H1 (cell line): ENCODE measurements around the gene LDLRAD4. TPM values are rescaled to one million over a fixed set of nuclear protein-coding genes. Genes with fewer than 3 reads are reported as not detected.

Experiments used
- CTCF ChIA-PET: fragments of 300-600 bp; sonication (Branson Sonifier 250); formaldehyde crosslinking; loops from one replicate; lab custom pipeline; 2021; ENCODE audit not compliant: partially characterized antibody; lab: Charles Lee
- POLR2A ChIA-PET: fragments of 300-600 bp; sonication (Branson Sonifier 250); formaldehyde crosslinking; loops from one replicate; lab custom pipeline; 2021; ENCODE audit warnings: inconsistent platforms; ENCODE audit not compliant: partially characterized antibody; lab: Charles Lee
- DNase-seq, 2 experiments: peaks; one replicate each; pipeline versions ENCODE4 v3.0.0 to v3.0.0-alpha.2; 2010 to 2022; ENCODE audit warnings: low spot score in 2 of 2, low read depth in 1 of 2, mixed read lengths in 1 of 2
- FAIRE-seq: peaks from 2 replicates; lab custom pipeline; 2011; peaks lifted over from hg19 to GRCh38; lab: Jason Lieb, UNC
- H2AFZ ChIP-seq: 2 replicates; pipeline ENCODE4 v1.8.1; 2012; ENCODE audit warnings: low read length, inconsistent platforms
- H2AK5ac ChIP-seq: 2 replicates; pipeline ENCODE4 v1.6.1; 2013; ENCODE audit warnings: low read depth, low read length
- H2BK120ac ChIP-seq: replicated peaks from 2 replicates; pipeline ENCODE3; 2013; ENCODE audit warnings: low read depth, low read length, inconsistent platforms
- H2BK12ac ChIP-seq: 2 replicates; pipeline ENCODE4 v1.6.1; 2013; ENCODE audit warnings: low read depth, low read length
- H2BK15ac ChIP-seq: 2 replicates; pipeline ENCODE4 v1.6.1; 2013; ENCODE audit warnings: low read length
- H2BK20ac ChIP-seq: 2 replicates; pipeline ENCODE4 v1.6.1; 2013; ENCODE audit warnings: low read length
- H2BK5ac ChIP-seq: 2 replicates; pipeline ENCODE4 v1.6.1; 2013; ENCODE audit warnings: low read depth, low read length
- H3K14ac ChIP-seq: 2 replicates; pipeline ENCODE4 v1.6.1; 2013; ENCODE audit warnings: inconsistent platforms; ENCODE audit not compliant: insufficient read length
- H3K18ac ChIP-seq: 2 replicates; pipeline ENCODE4 v1.6.1; 2013; ENCODE audit warnings: low read length; ENCODE audit errors: extremely low read depth
- H3K23ac ChIP-seq: 2 replicates; pipeline ENCODE4 v1.6.1; 2013; ENCODE audit warnings: inconsistent platforms; ENCODE audit not compliant: insufficient read length
- H3K23me2 ChIP-seq: 2 replicates; pipeline ENCODE4 v1.6.1; 2013; ENCODE audit warnings: low read depth, low read length
- H3K27ac ChIP-seq: 2 replicates; pipeline ENCODE4 v1.6.1; 2011; ENCODE audit warnings: low read depth, low read length, inconsistent platforms
- H3K27me3 ChIP-seq, 4 experiments: replicated peaks in 1 of 4; 1 replicate in 1 of 4; 2 replicates in 3 of 4; pipeline versions ENCODE4 v1.6.1 to v1.8.1; 2011 to 2013; ENCODE audit warnings: low read length in 3 of 4, mild to moderate bottlenecking in 3 of 4, inconsistent platforms in 2 of 4, mixed read lengths in 2 of 4, moderate library complexity in 1 of 4; ENCODE audit not compliant: control insufficient read depth in 3 of 4, insufficient read depth in 3 of 4; ENCODE audit errors: extremely low read depth in 1 of 4
- H3K36me3 ChIP-seq, 4 experiments: 2 replicates each; pipeline versions ENCODE4 v1.6.1 to v1.8.1; 2011 to 2013; ENCODE audit warnings: mild to moderate bottlenecking in 4 of 4, low read length in 3 of 4, moderate library complexity in 2 of 4, control low read depth in 1 of 4, inconsistent platforms in 1 of 4; ENCODE audit not compliant: insufficient read depth in 4 of 4, control insufficient read depth in 2 of 4
- H3K4ac ChIP-seq: replicated peaks from 2 replicates; pipeline ENCODE3; 2013; ENCODE audit warnings: low read length, low read depth, mixed read lengths, inconsistent platforms; ENCODE audit not compliant: insufficient read length
- H3K4me1 ChIP-seq, 4 experiments: replicated peaks in 1 of 4; 1 replicate in 1 of 4; 2 replicates in 3 of 4; pipeline versions ENCODE4 v1.6.1 to v1.8.1; 2011 to 2013; ENCODE audit warnings: low read length in 3 of 4, inconsistent platforms in 2 of 4, mixed read lengths in 1 of 4; ENCODE audit not compliant: insufficient read depth in 4 of 4, control insufficient read depth in 3 of 4
- H3K4me2 ChIP-seq, 2 experiments: 2 replicates each; pipeline versions ENCODE4 v1.6.1 to v1.8.1; 2011 to 2013; ENCODE audit warnings: low read depth in 2 of 2, low read length in 2 of 2, control low read depth in 1 of 2, inconsistent platforms in 1 of 2, mild to moderate bottlenecking in 1 of 2; ENCODE audit not compliant: insufficient read depth in 1 of 2
- H3K4me3 ChIP-seq, 4 experiments: fragments of 200-600, 300-600 bp in 1 of 4; sonication (generic), shearing (Covaris generic), sonication (Bioruptor Twin) in 1 of 4; 2 replicates each; pipeline versions ENCODE4 v1.5.1 to v1.8.1; 2011 to 2016; ENCODE audit warnings: low read length in 4 of 4, low read depth in 3 of 4, control low read depth in 2 of 4, inconsistent platforms in 2 of 4, mild to moderate bottlenecking in 2 of 4, mixed read lengths in 1 of 4, moderate library complexity in 1 of 4; ENCODE audit not compliant: insufficient read depth in 2 of 4; ENCODE audit errors: extremely low read depth in 1 of 4
- H3K56ac ChIP-seq: replicated peaks from 2 replicates; pipeline ENCODE3; 2013; ENCODE audit warnings: low read depth, mild to moderate bottlenecking, mixed read lengths, low read length, inconsistent platforms; ENCODE audit not compliant: insufficient read length
- H3K79me1 ChIP-seq: 2 replicates; pipeline ENCODE4 v1.6.1; 2013; ENCODE audit warnings: low read depth, low read length, control low read depth
- H3K79me2 ChIP-seq, 2 experiments: 2 replicates each; pipeline versions ENCODE4 v1.6.1 to v1.8.1; 2012 to 2013; ENCODE audit warnings: low read length in 2 of 2, mild to moderate bottlenecking in 2 of 2, inconsistent platforms in 1 of 2; ENCODE audit not compliant: insufficient read depth in 2 of 2, control insufficient read depth in 1 of 2
- H3K9ac ChIP-seq, 4 experiments: replicated peaks in 1 of 4; 1 replicate in 1 of 4; 2 replicates in 3 of 4; pipeline versions ENCODE4 v1.6.1 to v1.8.1; 2011 to 2013; ENCODE audit warnings: low read depth in 3 of 4, low read length in 3 of 4, control low read depth in 2 of 4, mild to moderate bottlenecking in 2 of 4, moderate library complexity in 2 of 4, inconsistent platforms in 1 of 4; ENCODE audit errors: extremely low read depth in 1 of 4
- H3K9me3 ChIP-seq, 2 experiments: 2 replicates each; pipeline versions ENCODE4 v1.6.1 to v1.8.1; 2012 to 2013; ENCODE audit warnings: mild to moderate bottlenecking in 2 of 2, moderate library complexity in 2 of 2, control low read depth in 1 of 2, inconsistent platforms in 1 of 2, low read depth in 1 of 2, low read length in 1 of 2, mixed read lengths in 1 of 2; ENCODE audit not compliant: insufficient read depth in 2 of 2
- H4K20me1 ChIP-seq, 2 experiments: replicated peaks in 1 of 2; 2 replicates each; pipeline versions ENCODE3 to v1.8.1; 2011 to 2013; ENCODE audit warnings: inconsistent platforms in 2 of 2, low read length in 2 of 2, mild to moderate bottlenecking in 1 of 2; ENCODE audit not compliant: insufficient read depth in 2 of 2, control insufficient read depth in 1 of 2
- H4K5ac ChIP-seq: 2 replicates; pipeline ENCODE4 v1.6.1; 2013; ENCODE audit warnings: low read length, low read depth, mixed read lengths, inconsistent platforms; ENCODE audit not compliant: insufficient read length
- H4K8ac ChIP-seq: 2 replicates; pipeline ENCODE4 v1.8.0; 2013; ENCODE audit warnings: mild to moderate bottlenecking, moderate library complexity, low read length, inconsistent platforms; ENCODE audit not compliant: insufficient read depth; ENCODE audit errors: extremely low read depth
- H4K91ac ChIP-seq: replicated peaks from 2 replicates; pipeline ENCODE3; 2013; ENCODE audit warnings: low read length, mixed read lengths, inconsistent platforms; ENCODE audit not compliant: insufficient read length
- ATF2 ChIP-seq: IDR thresholded peaks from 2 replicates; pipeline ENCODE4 v1.6.1; 2012; ENCODE audit warnings: low read length, inconsistent platforms
- CREB1 ChIP-seq: IDR thresholded peaks from 2 replicates; pipeline ENCODE4 v1.6.1; 2012; ENCODE audit warnings: inconsistent platforms
- E2F6 ChIP-seq: IDR thresholded peaks from 2 replicates; pipeline ENCODE4 v1.6.1; 2012; ENCODE audit warnings: inconsistent platforms
- RAD21 ChIP-seq, 2 experiments: IDR thresholded peaks in 1 of 2; conservative IDR thresholded peaks in 1 of 2; 2 replicates each; pipeline ENCODE4 v1.6.1; 2011; ENCODE audit warnings: low read depth in 2 of 2, low read length in 2 of 2, improper control_type of control experiment in 1 of 2, inconsistent platforms in 1 of 2, mild to moderate bottlenecking in 1 of 2, moderate library complexity in 1 of 2
- SRF ChIP-seq: IDR thresholded peaks from 2 replicates; pipeline ENCODE4 v1.6.1; 2011; ENCODE audit warnings: mild to moderate bottlenecking, low read depth, low read length, moderate library complexity
- TCF12 ChIP-seq: IDR thresholded peaks from 2 replicates; pipeline ENCODE4 v1.6.1; 2011; ENCODE audit warnings: low read depth, mild to moderate bottlenecking, low read length
- ZNF274 ChIP-seq: IDR thresholded peaks from 2 replicates; pipeline ENCODE4 v1.7.0; 2012; ENCODE audit warnings: low read length, borderline replicate concordance; ENCODE audit errors: extremely low read depth
- WGBS, 2 experiments: shearing (Covaris generic) in 1 of 2; methylation state at CpG; one replicate each; pipeline versions ENCODE4 v1.1.6 to v1.1.7; 2013 to 2015; ENCODE audit warnings: low lambda C conversion rate in 2 of 2, mixed read lengths in 2 of 2, inconsistent platforms in 1 of 2, low coverage in 1 of 2, missing lambda C conversion rate in 1 of 2; ENCODE audit not compliant: insufficient replicate concordance in 2 of 2, insufficient coverage in 1 of 2, insufficient read length in 1 of 2; ENCODE audit errors: extremely low coverage in 1 of 2, missing lambda C conversion rate in 1 of 2; 5-methylcytosine and 5-hydroxymethylcytosine counted together
- polyA plus RNA-seq, 7 experiments: library from polyadenylated mRNA; depleted of rRNA in 3 of 7; stranded (reverse) in 5 of 7; unstranded in 2 of 7; fragments of >200 nt in 5 of 7; fragments of 200-250 nt in 2 of 7; gene quantifications; 1 replicate in 5 of 7; 2 replicates in 1 of 7; 4 replicates in 1 of 7; pipeline versions ENCODE4 v1.2.1 to v1.2.3, GENCODE V29; 2011 to 2013; ENCODE audit warnings: missing spikeins in 2 of 7, mixed read lengths in 2 of 7
- total RNA-seq: library from RNA; stranded (reverse); fragmentation: NEBNext Ultra II Directional; extraction: Animal tissue kit (Norgen Biotek cat#: 25700); gene quantifications from 2 replicates; pipeline ENCODE4 v1.2.1, GENCODE V29; 2021

LDLRAD4 gene
- total and polyA plus RNA-seq, 2 of the 8 experiments (the other 6 are each of a cell fraction or from before 2014, with no cell fraction given), result 0.77 to 1.4 TPM

- ChIA-PET POLR2A (no interaction called here), CTCF (interaction anchor here (1.0 to 9.2 kb wide), 6 partner anchors 10 to 80 kb away, joined by 3 to 73 read pairs (median 4); no protein-coding TSS in a partner anchor)
- no peak for DNase-seq
- H2AK5ac ChIP-seq, result no peak overlapping the region
- H2AFZ ChIP-seq, result no peak overlapping the region
- H2BK20ac ChIP-seq, result no peak overlapping the region
- 76% methylated on average over 5 of the region's 5 CpGs; no CpG with 5 or more reads in 1 of the 2 experiments for WGBS, 2 experiments
- H3K4me3 ChIP-seq, result no peak overlapping the region
- no peaks in the 10 kb centered on the region for H3K79me2 ChIP-seq
- no peak overlapping the region for H2BK15ac ChIP-seq
- no peaks in the 10 kb centered on the region for H3K79me1 ChIP-seq
- H3K4ac ChIP-seq, result no peak overlapping the region
- H2BK5ac ChIP-seq, result no peak overlapping the region
- H3K23ac ChIP-seq, result no peak overlapping the region
- no peak overlapping the region for H3K27ac ChIP-seq
- no peak overlapping the region for H2BK12ac ChIP-seq
- H3K9ac ChIP-seq, result no peak overlapping the region
- H3K36me3 ChIP-seq, result no peaks in the 10 kb centered on the region
- H3K4me1 ChIP-seq, result no peaks in the 10 kb centered on the region
- H3K23me2 ChIP-seq, result no peaks in the 10 kb centered on the region
- H4K91ac ChIP-seq, result no peak overlapping the region
- no peaks in the 10 kb centered on the region for H3K27me3 ChIP-seq
- H3K14ac ChIP-seq, result no peak overlapping the region
- FAIRE-seq, result no peak
- H4K5ac ChIP-seq, result no peak overlapping the region
- no peak overlapping the region for H4K8ac ChIP-seq
- TF ChIP-seq ZNF274 (no peak), ATF2 (no peak), RAD21 (IDR thresholded peaks at IDR 0.05 in 1 of 2, conservative IDR thresholded peaks at IDR 0.05 in 1 of 2; ENCODE audit: low read depth in 2 of 2, low read length in 2 of 2) (no peak), CREB1 (no peak), E2F6 (no peak), SRF (no peak), TCF12 (no peak)
- H3K18ac ChIP-seq, result no peak overlapping the region
- no peak overlapping the region for H2BK120ac ChIP-seq
- no peaks in the 10 kb centered on the region for H4K20me1 ChIP-seq
- no peak overlapping the region for H3K4me2 ChIP-seq
- H3K56ac ChIP-seq, result no peak overlapping the region
- H3K9me3 ChIP-seq, result peaks cover 0 to 3% of the 10 kb centered on the region in 2 experiments; a peak in 1 of 4 replicates
Measured at GRCh38 chr18:13549880-13550232, 331.3 kb downstream of the LDLRAD4 start.
